IMR-90 (cell line): ENCODE data around the gene TTC39C.

Experiments used
- BHLHE40 ChIP-seq: fragments of 150-350 bp; IDR thresholded peaks from 2 replicates; pipeline ENCODE4 v1.6.1; 2016; ENCODE audit warnings: mild to moderate bottlenecking, low read depth, low read length
- CEBPB ChIP-seq: IDR thresholded peaks from 2 replicates; pipeline ENCODE4 v1.6.1; 2012; ENCODE audit warnings: low read depth, low read length, improper control_type of control experiment
- FOS ChIP-seq: fragments of 150-350 bp; IDR thresholded peaks from 2 replicates; pipeline ENCODE4 v1.6.1; 2016; ENCODE audit warnings: low read depth, low read length
- MAFK ChIP-seq: IDR thresholded peaks from 2 replicates; pipeline ENCODE4 v1.6.1; 2012; ENCODE audit warnings: low read depth, low read length, improper control_type of control experiment
- MAZ ChIP-seq: IDR thresholded peaks from 2 replicates; pipeline ENCODE4 v1.6.1; 2012; ENCODE audit warnings: low read depth, mild to moderate bottlenecking, low read length, improper control_type of control experiment, moderate library complexity, borderline replicate concordance
- MXI1 ChIP-seq: IDR thresholded peaks from 2 replicates; pipeline ENCODE4 v1.6.1; 2012; ENCODE audit warnings: low read depth, mild to moderate bottlenecking, low read length, moderate library complexity, borderline replicate concordance
- NFE2L2 ChIP-seq: fragments of 150-350 bp; IDR thresholded peaks from 2 replicates; pipeline ENCODE4 v1.6.1; 2016; ENCODE audit warnings: low read depth, mild to moderate bottlenecking, low read length
- POLR2A ChIP-seq: IDR thresholded peaks from 2 replicates; pipeline ENCODE4 v1.6.1; 2012; ENCODE audit warnings: mild to moderate bottlenecking, low read depth, low read length
- RAD21 ChIP-seq: IDR thresholded peaks from 2 replicates; pipeline ENCODE4 v1.6.1; 2012; ENCODE audit warnings: low read length, improper control_type of control experiment
- RCOR1 ChIP-seq: IDR thresholded peaks from 2 replicates; pipeline ENCODE4 v1.6.1; 2012; ENCODE audit warnings: mild to moderate bottlenecking, low read length, improper control_type of control experiment; ENCODE audit not compliant: insufficient replicate concordance
- RFX5 ChIP-seq: IDR thresholded peaks from 2 replicates; pipeline ENCODE4 v1.8.0; 2012; ENCODE audit warnings: low read depth, mild to moderate bottlenecking, low read length, moderate library complexity
- SMC3 ChIP-seq: fragments of 150-350 bp; IDR thresholded peaks from 2 replicates; pipeline ENCODE4 v1.6.1; 2016; ENCODE audit warnings: low read depth, mild to moderate bottlenecking, antibody characterized with exemption, low read length, moderate library complexity
- TF ChIP-seq, protein P1 (sequence below): conservative IDR thresholded peaks from 2 replicates; pipeline ENCODE4 v1.5.1; 2012; ENCODE audit warnings: mild to moderate bottlenecking, low read depth, low read length, improper control_type of control experiment

DNA sequence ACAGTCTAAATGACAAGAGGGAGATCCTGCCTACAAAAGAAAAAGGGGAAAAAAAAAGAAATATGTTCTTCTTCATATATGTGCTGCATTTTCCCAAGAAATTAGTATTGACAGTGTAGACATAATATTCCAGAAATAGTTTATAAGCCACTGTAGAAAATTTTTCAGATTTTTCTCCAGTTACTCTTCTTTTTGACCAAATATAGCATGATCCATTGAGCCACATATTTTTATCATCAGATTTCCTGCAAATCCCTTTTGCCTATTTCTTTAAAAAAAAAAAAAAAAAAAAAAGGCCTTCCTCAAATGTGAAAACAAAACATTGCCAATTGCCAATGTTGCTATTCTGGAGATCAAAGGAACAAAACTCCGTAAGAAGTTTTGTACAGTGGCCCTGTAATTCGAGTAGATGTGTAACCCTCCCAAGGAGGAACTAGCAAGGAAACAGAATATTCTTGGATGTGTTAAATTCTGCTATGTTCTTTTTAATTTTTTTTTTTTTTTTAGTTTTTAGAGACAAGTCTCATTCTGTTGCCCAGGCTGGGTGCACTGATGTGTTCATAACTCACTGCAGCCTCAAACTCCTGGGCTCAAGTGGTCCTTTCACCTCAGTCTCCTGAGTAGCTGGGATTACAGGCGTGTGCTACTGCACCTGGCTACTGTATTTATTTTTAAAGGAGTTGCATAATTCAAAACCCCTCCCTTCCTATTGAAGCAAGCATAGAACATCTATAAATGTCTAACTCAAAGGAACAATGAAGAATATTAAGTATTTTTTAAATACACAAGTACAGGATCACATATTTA is 111.8 kb downstream of the TTC39C start:
- TF ChIP-seq MXI1 (no peak), POLR2A (no peak), RFX5 (no peak), FOS (no peak), BHLHE40 (no peak), RCOR1 (no peak), RAD21 (no peak), MAZ (no peak), SMC3 (no peak), NFE2L2 (no peak), MAFK (no peak), CEBPB (no peak)
- TF ChIP-seq, protein P1, sequence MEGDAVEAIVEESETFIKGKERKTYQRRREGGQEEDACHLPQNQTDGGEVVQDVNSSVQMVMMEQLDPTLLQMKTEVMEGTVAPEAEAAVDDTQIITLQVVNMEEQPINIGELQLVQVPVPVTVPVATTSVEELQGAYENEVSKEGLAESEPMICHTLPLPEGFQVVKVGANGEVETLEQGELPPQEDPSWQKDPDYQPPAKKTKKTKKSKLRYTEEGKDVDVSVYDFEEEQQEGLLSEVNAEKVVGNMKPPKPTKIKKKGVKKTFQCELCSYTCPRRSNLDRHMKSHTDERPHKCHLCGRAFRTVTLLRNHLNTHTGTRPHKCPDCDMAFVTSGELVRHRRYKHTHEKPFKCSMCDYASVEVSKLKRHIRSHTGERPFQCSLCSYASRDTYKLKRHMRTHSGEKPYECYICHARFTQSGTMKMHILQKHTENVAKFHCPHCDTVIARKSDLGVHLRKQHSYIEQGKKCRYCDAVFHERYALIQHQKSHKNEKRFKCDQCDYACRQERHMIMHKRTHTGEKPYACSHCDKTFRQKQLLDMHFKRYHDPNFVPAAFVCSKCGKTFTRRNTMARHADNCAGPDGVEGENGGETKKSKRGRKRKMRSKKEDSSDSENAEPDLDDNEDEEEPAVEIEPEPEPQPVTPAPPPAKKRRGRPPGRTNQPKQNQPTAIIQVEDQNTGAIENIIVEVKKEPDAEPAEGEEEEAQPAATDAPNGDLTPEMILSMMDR: no peak
